ENCODE data around the gene SH3BGRL3. TPM values are rescaled to one million over a fixed set of nuclear protein-coding genes. Genes with fewer than 3 reads are reported as not detected.

The SH3BGRL3 gene
- 292 and 328 TPM in 2 replicates for total RNA-seq

GRCh38 chr1:26279456-26280332 lies at the start of gene SH3BGRL3:
SH3BGRL3 (plus strand) TSS chr1:26280086; CDS start chr1:26280156, 70 bp downstream.

GRCh38 chr1:26233903-26234643 lies 45.8 kb upstream of the SH3BGRL3 start, which contains the start of gene CEP85:
CEP85 (plus strand) TSS chr1:26234200; CDS start chr1:26239784, 5,584 bp downstream.

DNA sequence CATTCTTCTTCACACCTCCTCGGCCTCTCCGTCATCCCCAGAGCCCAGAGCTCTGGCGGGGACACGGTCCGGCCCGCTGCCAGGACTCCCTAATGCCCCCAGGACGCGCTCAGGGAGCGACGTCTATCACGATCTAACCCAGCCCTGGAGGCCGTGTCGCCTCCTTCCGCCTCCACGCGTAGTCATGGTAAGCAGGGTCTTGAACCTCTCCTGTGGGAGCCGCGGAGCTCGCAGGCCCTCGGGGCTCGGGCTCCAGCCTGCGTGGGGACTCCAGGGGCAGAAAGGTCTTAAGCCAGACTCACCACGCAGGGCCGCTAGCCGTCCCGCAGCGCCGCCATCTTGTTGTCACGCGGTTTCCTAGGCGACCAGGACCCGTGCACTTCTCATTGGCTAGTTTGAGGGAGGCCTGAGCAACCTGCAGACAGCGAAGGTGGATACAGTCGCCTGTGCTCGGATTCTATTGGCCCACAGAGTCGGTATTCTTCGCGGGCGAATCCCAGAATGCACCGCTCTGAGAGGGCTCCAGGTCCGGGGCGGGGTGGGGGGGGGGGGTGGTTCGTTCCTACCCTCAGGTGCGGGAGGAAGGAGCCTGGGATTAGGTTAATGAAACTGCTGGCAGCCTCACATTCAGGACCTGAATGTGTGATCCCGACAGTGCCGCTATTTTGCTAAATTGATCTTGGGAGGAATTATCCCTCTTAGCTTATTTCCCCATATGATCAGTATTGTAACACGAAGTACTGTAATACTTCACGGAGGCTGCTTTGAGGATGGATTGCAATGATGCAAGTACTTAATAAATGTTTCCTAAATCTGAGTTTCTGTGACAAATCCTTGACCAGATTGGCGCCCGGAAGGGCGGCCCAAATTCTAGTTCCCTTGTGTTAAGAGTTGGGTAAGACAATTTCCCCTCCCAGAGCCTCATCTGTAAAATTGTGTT lies 26.7 kb downstream of the SH3BGRL3 start, which contains the start of gene UBXN11:
UBXN11 (minus strand) TSS at position 347 of the 940 bp plus-strand sequence. CDS start 3,753 bp downstream, outside the sequence.

GRCh38 chr1:26317612-26318337 lies 37.9 kb downstream of the SH3BGRL3 start, which contains the start of gene CD52:
CD52 (plus strand) TSS chr1:26317958; CDS start chr1:26318018, 60 bp downstream.

Other genes with a start within 250 kb of the SH3BGRL3 start
- gene SLC30A2, start 234.0 kb upstream of the SH3BGRL3 start, total RNA-seq = not detected in 2 replicates
- gene TRIM63, start 212.5 kb upstream of the SH3BGRL3 start, total RNA-seq = not detected in 2 replicates
- gene PDIK1L, start 168.3 kb upstream of the SH3BGRL3 start, total RNA-seq = 4.2 and 4.4 TPM in 2 replicates
- not detected in 2 replicates for gene FAM110D, start 121.0 kb upstream of the SH3BGRL3 start, total RNA-seq
- not detected in 2 replicates for gene C1orf232, start 111.1 kb upstream of the SH3BGRL3 start, total RNA-seq
- 41.9 and 54.0 TPM in 2 replicates for gene ZNF593, start 110.2 kb upstream of the SH3BGRL3 start, total RNA-seq
- gene ZNF593OS, start 108.3 kb upstream of the SH3BGRL3 start, total RNA-seq = not detected in 2 replicates
- gene CNKSR1, start 102.6 kb upstream of the SH3BGRL3 start, total RNA-seq = 16.8 and 31.6 TPM in 2 replicates
- gene CATSPER4, start 89.5 kb upstream of the SH3BGRL3 start, total RNA-seq = not detected in 2 replicates
- 8.2 and 13.9 TPM in 2 replicates for gene CEP85, start 45.9 kb upstream of the SH3BGRL3 start, total RNA-seq
- 0.93 and 4.8 TPM in 2 replicates for gene UBXN11, start 26.6 kb downstream of the SH3BGRL3 start, total RNA-seq
- not detected in 2 replicates for gene CD52, start 37.9 kb downstream of the SH3BGRL3 start, total RNA-seq
- 72.4 and 99.7 TPM in 2 replicates for gene CRYBG2, start 74.0 kb downstream of the SH3BGRL3 start, total RNA-seq
- not detected in 2 replicates for gene ZNF683, start 92.7 kb downstream of the SH3BGRL3 start, total RNA-seq
- gene LIN28A, start 130.7 kb downstream of the SH3BGRL3 start, total RNA-seq = not detected in 2 replicates
- gene DHDDS, start 152.2 kb downstream of the SH3BGRL3 start, total RNA-seq = 39.3 and 43.5 TPM in 2 replicates
- gene HMGN2, start 192.4 kb downstream of the SH3BGRL3 start, total RNA-seq = 369 and 450 TPM in 2 replicates
- 75.7 and 92.4 TPM in 2 replicates for gene RPS6KA1, start 249.7 kb downstream of the SH3BGRL3 start, total RNA-seq

Data from airway epithelial cell (primary cell).